ENCODE results near the gene CAMK2D. TPM values are rescaled to one million over a fixed set of nuclear protein-coding genes. Genes with fewer than 3 reads are reported as not detected.

The CAMK2D gene
- total RNA-seq, 1 experiment from 2014 or later, result 7.1 TPM

GRCh38 chr4:113445286-113445685 lies 316.3 kb downstream of the CAMK2D start:
- no peaks in the 10 kb centered on the region for H4K20me1 ChIP-seq (ENCODE audit: insufficient read depth)
- no peaks in the 10 kb centered on the region for H3K36me3 ChIP-seq (ENCODE audit: low read depth)
- ChIA-PET POLR2A (ENCODE audit: unreplicated experiment) (no interaction called here), CTCF (no interaction called here)
- BruUV-seq (replicated peaks), result no TSS peak
- no peak for TF ChIP-seq EZH2 (IDR thresholded peaks at IDR 0.05; ENCODE audit: low read depth)
- TF ChIP-seq CTCF (conservative IDR thresholded peaks at IDR 0.05), result no peak
- H2AFZ ChIP-seq, result no peak overlapping the region
- no peaks in the 10 kb centered on the region for H3F3A ChIP-seq (ENCODE audit: insufficient read depth, low read depth)
- DNase-seq, result no peak
- no peak overlapping the region for H3K4me2 ChIP-seq
- H3K79me2 ChIP-seq (ENCODE audit: low read depth), result no peaks in the 10 kb centered on the region
- H3K9me2 ChIP-seq (ENCODE audit: insufficient read depth), result no peaks in the 10 kb centered on the region
- H3K4me3 ChIP-seq, result no peak overlapping the region
- no peaks in the 10 kb centered on the region for H3K27me3 ChIP-seq (ENCODE audit: insufficient read depth, low read depth)
- H3K27ac ChIP-seq, result no peak overlapping the region
- H3K9me3 ChIP-seq (ENCODE audit: insufficient read depth, low read depth), result no peaks in the 10 kb centered on the region
- intact Hi-C loops (cut with micrococcal nuclease; ENCODE audit: unreplicated experiment), result no loop called here
- H3K4me1 ChIP-seq (replicated peaks; ENCODE audit: insufficient read depth), result peaks cover 6% of the 10 kb centered on the region; the same call in 1 of the 2 replicates

DNA sequence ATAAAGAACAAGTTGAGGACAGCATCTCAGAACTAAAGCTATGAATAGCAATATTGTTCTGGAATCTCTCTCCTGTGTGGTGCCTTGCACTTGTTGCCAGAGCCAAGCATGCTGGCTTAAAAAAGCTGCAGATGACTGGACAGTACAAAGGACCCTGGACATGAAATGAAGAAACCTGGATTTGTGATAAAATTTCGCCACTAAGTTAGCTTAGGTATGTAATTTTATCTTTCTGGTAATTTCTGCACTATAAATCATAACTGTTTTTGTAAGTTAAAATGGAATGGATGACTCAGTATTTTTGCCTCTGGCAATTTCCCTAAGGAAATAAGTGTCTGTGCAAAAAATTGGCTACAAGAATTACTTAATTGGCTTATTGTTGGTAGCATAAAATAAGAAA lies 317.2 kb downstream of the CAMK2D start:
- intact Hi-C loops (cut with micrococcal nuclease; ENCODE audit: unreplicated experiment), result no loop called here
- DNase-seq, result no peak

DNA sequence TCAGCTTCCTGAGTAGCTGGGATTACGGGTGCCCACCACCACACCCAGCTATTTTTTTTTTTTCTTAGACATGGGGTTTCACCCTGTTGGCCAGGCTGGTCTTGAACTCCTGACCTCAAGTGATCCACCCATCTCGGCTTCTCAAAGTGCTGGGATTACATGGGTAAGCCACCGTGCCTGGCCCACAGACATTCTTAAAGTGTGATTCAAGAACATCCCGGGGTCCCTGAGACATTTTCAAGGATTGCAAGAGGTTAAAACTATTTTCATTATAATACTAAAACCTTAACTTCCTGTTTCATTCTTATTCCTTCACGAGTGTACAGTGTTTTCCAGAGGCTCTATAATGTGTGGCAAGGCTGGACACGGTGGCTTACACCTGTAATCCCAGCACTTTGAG lies 318.7 kb downstream of the CAMK2D start:
- ChIA-PET CTCF (no interaction called here), POLR2A (ENCODE audit: unreplicated experiment) (no interaction called here)
- no TSS peak for BruUV-seq (replicated peaks)
- Histone ChIP-seq H3K9me2 (ENCODE audit: insufficient read depth) (no peaks in the 10 kb centered on the region), H3K79me2 (ENCODE audit: low read depth) (no peaks in the 10 kb centered on the region), H2AFZ (no peak overlapping the region), H3K9me3 (ENCODE audit: insufficient read depth, low read depth) (no peaks in the 10 kb centered on the region), H3K4me2 (no peak overlapping the region), H3F3A (ENCODE audit: insufficient read depth, low read depth) (no peaks in the 10 kb centered on the region), H3K4me3 (no peak overlapping the region), H3K27me3 (ENCODE audit: insufficient read depth, low read depth) (no peaks in the 10 kb centered on the region), H3K4me1 (replicated peaks; ENCODE audit: insufficient read depth) (peaks cover 6% of the 10 kb centered on the region; the same call in 1 of the 2 replicates), H4K20me1 (ENCODE audit: insufficient read depth) (no peaks in the 10 kb centered on the region), H3K27ac (no peak overlapping the region), H3K36me3 (ENCODE audit: low read depth) (no peaks in the 10 kb centered on the region)
- DNase-seq, result no peak
- TF ChIP-seq EZH2 (IDR thresholded peaks at IDR 0.05; ENCODE audit: low read depth) (no peak), CTCF (conservative IDR thresholded peaks at IDR 0.05) (no peak)
- intact Hi-C loops (cut with micrococcal nuclease; ENCODE audit: unreplicated experiment), result no loop called here

More for the DNA sequence above, 317.2 kb downstream of the CAMK2D start:
- Histone ChIP-seq H3K79me2 (ENCODE audit: low read depth) (no peaks in the 10 kb centered on the region), H3K4me3 (no peak overlapping the region), H3K9me3 (ENCODE audit: insufficient read depth, low read depth) (no peaks in the 10 kb centered on the region), H3K9me2 (ENCODE audit: insufficient read depth) (no peaks in the 10 kb centered on the region), H4K20me1 (ENCODE audit: insufficient read depth) (no peaks in the 10 kb centered on the region), H3K27me3 (ENCODE audit: insufficient read depth, low read depth) (no peaks in the 10 kb centered on the region), H3K36me3 (ENCODE audit: low read depth) (no peaks in the 10 kb centered on the region), H3K4me2 (no peak overlapping the region), H3F3A (ENCODE audit: insufficient read depth, low read depth) (no peaks in the 10 kb centered on the region), H3K4me1 (replicated peaks; ENCODE audit: insufficient read depth) (peaks cover 6% of the 10 kb centered on the region; the same call in 1 of the 2 replicates), H3K27ac (no peak overlapping the region), H2AFZ (no peak overlapping the region)
- TF ChIP-seq EZH2 (IDR thresholded peaks at IDR 0.05; ENCODE audit: low read depth) (no peak), CTCF (conservative IDR thresholded peaks at IDR 0.05) (no peak)
- ChIA-PET CTCF (no interaction called here), POLR2A (ENCODE audit: unreplicated experiment) (no interaction called here)
- BruUV-seq (replicated peaks), result no TSS peak

Measured in PC-9 (cell line).